GM21717 (cell line): Measurements from ENCODE around the gene PDXDC1.
"Not testable (repeated sequence)": the region's sequence is repeated elsewhere in the genome, so short reads cannot be mapped to it uniquely, and the experiment has no call there.

ENCODE experiments used
- ATAC-seq: cut with Tn5 transposase; IDR thresholded peaks from one replicate; pipeline ENCODE4 v1.9.1; 2021; ENCODE audit warnings: mild to moderate bottlenecking, moderate library complexity; ENCODE audit not compliant: unreplicated experiment

PDXDC1 gene

DNA sequence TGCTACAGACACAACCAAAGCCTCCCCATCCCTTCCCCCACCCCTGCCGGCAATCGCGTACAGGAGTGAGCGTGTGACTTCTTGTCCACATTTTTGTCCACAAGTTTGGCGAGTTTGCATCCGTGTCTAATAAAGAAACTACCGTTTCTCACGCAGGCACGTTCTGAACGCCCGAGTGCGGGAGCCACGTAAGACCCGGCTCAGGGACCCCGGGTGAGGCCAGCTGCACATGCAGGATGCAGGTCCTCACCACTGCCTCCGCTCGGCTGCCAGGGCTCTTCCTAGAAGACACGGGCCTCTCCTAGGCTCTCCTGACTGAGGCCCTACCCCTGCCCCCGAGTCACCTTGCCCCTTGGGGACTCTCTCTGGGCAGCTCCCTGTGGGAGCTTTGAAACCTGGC lies 174.0 kb downstream of the PDXDC1 start:
- not testable (repeated sequence) for ATAC-seq

DNA sequence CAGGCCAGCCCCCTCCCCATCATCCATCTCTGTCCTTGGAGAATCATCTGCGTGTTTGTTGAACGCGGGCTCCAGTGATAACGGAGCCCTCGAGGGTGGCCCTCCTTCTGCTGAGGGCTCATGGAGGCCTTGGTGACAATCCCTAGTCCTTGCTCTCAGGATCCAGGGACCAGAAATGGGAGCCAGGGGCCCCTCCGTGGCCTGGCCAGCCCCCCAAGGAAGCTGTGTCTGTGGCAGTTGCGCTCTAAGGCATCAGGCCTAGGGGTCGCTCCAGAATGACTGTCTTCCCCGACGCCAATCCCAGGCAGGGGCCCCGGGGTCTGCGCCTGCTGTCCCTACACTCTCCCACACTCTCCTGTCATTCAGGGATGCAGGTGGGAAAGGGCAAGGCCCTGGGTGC lies 174.4 kb downstream of the PDXDC1 start:
- ATAC-seq = not testable (repeated sequence)

DNA sequence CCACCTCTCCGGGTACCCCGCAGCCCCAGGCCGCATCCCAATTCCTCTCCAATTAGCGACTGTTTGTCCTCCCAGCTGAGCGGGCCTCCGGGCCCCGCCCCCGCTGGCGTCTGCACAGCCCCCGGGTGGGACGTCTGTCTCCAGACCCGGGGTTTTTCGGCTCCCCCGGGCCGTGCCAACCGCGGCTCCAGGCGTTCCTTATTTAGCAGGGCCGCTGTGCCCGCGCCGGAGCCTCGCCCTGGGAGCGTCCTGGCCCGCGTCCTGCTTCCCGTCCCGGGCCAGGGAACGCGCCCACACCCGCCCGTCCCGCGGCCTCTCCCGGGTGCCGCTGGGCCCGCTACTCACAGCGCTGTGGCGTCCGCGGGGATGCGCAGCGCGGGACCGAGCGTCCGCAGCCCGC lies 179.2 kb downstream of the PDXDC1 start:
- ATAC-seq = not testable (repeated sequence)

DNA sequence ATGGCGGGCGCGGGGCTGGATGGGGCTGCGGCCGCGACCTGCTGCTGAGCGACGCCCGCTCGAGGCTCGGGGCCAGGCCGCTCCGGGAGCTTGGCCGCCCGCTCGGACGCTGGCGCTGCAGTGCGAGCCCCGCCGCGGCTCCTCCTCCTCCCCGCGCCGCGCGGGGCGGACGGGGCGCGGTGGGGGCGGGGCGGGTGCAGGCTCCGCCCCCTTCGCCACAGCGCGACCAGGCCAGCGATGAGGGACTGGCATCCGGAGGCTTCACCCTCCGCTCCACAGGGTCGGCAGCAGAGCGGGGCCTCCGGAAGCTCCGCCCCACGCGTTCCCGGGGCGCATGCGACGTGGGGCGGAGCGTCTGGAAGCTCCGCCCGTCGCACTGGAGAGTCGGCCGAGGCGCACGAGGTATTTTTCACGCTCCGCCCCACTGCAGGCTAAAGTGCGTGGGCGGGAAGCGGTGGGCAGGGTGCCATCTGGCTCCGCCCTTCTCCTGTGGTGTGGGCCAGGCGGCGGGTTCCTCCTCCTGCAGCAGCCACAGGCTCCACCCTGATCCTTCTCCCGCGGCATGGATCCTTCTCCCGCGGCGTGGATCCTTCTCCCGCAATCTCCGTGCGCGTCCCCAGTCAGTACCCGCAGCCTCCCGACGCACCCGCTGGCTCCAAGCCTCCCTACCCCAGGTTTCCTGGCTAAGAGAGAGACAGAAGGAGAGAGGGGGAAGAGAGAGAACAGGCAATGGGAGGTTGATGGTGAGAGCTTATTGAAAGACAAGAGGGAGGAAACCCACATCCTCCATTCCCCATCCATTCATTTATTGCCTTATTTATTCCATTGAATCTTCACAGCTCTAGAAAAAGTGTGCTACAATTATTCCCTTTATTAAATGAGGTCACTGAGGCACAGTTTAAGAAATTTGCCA lies 180.1 kb downstream of the PDXDC1 start:
- not testable (repeated sequence) for ATAC-seq

DNA sequence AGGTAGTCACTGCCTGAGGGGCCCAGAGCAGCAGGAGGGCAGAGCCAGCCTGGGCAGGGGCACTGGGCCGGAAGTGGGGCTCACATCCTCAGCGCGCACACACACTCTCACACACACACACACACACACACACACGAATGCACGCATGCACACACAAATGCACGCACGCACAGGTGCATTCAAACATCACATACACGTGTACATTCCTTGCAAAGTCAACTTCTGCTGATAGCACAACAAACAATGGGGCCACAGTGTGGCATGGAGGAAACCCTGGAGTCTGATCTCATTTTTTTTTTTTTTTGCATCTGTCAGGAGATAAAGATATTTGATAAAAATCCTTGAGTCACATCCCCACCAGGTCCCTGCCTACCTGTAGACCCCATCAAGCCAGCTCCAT lies 182.8 kb downstream of the PDXDC1 start:
- ATAC-seq = not testable (repeated sequence)

DNA sequence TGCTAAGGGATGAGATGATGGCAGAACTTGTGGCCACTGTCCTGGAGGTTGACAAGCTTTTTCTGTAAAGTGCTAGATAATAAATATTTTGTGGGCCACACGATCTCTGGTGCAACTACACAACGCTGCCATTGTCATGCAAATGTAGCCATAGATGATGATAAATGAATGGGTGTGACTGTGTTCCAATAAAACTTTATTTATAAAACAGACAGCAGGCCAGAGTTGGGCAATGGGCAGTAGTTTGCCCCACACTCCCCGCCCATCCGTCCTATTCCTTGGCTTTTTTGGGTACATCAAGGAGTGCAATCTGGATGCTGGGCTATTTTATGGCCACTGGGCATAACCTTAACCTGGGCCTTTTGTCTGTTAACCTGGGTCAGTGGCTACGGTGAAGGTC lies 184.8 kb downstream of the PDXDC1 start:
- not testable (repeated sequence) for ATAC-seq

DNA sequence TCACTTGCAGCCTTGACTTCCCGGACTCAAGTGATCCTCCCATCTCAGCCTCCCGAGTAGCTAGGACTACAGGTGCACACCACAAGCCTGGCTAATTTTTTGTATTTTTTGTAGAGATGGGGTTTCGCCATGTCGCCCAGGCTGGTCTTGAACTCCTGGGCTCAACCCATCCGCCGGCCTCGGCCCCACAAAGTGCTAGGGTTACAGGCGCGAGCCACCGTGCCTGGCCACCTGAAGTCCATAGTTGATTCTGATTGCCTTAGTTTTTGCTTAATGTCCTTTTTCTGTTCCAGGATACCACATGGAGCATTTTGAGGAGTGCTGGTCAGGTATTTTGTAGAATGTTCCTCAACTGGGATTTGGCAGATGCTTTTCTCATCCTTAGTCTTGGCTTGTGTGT lies 185.7 kb downstream of the PDXDC1 start:
- ATAC-seq = not testable (repeated sequence)

DNA sequence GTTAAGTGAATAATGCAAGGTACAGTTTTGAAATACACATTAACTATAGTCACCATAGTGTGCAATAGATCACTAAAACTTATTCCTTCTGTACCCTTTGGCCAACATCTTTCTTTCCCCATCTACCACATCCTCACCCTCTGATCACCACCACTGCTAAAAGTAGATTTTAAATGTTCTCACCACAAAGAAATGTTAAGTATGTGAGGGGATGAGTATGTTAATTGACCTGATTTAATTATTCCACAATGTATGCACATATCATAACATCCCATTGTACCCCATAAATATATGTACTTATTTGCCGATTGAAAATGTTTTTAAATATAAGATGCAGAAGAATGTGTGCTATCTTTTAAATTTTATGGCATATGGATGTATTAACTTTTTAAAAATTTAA lies 188.2 kb downstream of the PDXDC1 start:
- not testable (repeated sequence) for ATAC-seq

DNA sequence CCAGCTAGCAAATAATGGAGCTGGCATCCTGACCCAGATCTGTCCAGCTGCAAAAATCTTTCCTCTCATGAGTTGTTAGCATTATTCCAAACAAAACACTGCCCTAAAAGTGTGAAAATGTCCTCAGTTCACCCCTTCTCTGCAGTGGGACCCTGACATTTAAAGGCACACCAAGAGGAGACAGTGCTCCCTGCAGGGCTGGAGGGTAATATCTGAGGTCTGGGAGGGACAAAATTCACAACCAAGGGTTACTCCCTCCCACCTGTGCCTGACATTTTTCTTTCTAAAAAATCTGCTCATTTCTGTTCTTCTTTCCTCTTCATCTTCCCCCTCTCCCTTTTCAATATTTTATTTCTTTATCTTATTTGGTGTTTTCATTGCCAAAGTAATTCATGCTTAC lies 191.4 kb downstream of the PDXDC1 start:
- ATAC-seq = not testable (repeated sequence)

DNA sequence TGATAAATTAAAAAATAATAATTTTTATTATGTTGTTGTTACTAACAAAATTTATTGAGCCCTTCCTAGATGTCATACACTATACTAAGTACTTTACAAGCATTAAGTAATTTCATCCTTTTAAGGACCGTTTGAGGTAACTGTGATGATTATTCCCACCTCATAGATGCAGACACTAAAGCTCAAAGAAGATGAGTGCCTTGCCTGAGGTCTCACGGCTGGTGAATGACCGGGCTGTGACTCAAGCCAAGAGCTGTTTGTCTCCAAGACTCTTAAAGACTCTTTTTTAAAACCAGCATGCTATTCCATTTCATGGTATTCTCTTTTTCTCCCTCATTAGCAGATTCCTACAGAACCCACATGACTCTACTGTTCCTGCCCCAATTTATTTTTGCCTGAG lies 193.5 kb downstream of the PDXDC1 start:
- not testable (repeated sequence) for ATAC-seq

DNA sequence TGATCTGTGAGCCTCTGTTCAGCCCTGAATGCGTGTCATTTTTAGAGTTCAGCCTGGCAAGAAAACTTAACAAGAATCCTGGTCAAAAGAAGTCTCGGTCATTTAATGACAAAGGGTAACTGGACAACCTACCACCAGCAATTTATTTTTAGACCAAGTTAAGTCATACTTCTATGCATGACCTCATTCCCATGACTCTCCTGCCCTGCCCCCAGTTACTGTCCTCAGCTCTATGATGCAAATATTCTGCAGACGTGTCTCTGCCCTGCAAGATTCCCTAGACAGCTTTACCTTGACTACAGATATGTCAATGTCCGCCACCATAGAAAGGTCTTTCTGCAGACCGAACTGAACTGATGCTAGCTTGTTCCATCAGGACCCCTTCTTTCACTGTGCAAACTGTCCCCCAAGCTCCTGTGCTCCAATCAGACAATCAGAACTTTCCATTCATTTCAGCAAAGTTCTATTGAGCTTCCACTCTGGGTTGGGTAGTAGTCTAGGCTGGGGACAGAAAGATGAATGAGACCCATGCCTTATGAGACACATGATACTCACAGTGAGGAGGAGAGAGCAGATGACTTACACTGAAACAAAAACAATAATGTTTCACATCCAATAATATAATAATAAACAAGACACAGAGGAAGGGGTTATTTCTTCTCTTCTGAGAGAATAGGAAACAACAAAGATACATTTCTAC lies 194.3 kb downstream of the PDXDC1 start:
- not testable (repeated sequence) for ATAC-seq

DNA sequence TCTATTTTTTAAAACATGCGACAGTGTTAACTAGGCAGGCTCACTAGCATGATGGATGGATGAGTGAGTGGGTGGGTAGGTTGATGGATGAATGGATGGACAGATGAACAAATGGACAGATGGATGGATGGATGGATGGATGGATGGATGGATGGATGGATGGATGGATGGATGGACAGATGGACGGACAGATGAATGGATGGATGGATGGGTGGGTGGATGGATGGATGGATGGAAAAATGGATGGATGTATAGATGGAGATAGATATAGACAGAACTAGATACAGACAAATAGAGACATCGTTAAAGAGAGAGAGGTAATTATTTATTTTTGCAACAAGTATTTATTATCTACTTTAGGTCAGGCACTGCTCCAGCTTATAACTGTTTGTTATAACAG lies 205.1 kb downstream of the PDXDC1 start:
- not testable (repeated sequence) for ATAC-seq

DNA sequence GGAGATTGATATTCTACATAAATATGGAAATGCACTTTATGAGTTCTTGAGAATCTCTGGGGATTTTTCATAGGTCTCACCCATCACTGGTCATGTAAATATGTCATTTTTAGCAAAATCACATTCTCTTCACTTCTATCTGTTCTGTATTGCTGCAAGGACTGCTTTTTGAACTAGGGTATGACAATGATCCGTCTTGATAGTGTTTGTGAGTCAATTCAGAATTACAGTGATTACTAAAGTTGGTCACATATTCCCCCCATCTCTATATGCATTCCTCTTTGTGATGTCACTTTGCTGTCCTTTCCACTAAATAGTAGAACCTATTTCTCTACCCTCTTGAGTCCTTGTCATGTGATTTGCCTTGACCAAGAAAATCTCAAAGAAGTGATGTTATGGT lies 206.1 kb downstream of the PDXDC1 start:
- ATAC-seq = not testable (repeated sequence)

DNA sequence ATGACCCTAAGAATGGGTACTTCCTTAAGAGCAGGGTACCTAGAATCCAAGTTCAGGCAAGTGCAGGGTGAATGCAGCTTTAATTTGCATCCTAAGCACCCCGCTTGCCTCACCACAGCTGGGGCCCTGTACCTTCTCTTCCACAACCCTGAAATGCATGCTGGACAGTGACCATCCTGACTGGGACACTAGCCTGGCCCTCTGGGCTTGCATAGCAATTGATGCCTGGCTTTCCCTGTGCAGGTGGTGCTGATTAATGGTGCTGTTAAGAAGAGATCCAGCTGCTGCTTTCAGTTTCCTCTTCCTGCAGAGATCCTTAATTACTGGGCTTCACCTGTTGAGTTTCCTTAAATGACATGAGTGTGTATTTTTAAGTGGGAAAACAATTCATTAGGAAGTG lies 209.2 kb downstream of the PDXDC1 start:
- ATAC-seq = not testable (repeated sequence)
